HG02642 (cell line): ENCODE measurements around the gene LPCAT4.

ENCODE experiments used
- ATAC-seq: cut with Tn5 transposase; IDR thresholded peaks from one replicate; pipeline ENCODE4 v1.9.1; 2021; ENCODE audit warnings: mild to moderate bottlenecking; ENCODE audit not compliant: unreplicated experiment, poor library complexity

LPCAT4 gene

GRCh38 chr15:34337557-34338306, 29.3 kb downstream of the LPCAT4 start, which contains the start of gene SLC12A6:
Gene SLC12A6, minus strand, starts transcription at chr15:34337781. Its CDS starts 1,101 bp downstream, at chr15:34336680.
- ATAC-seq: peak; percentile 79

GRCh38 chr15:34336991-34337556, 29.9 kb downstream of the LPCAT4 start:
- ATAC-seq: peak; percentile 10

GRCh38 chr15:34336231-34336990, 30.6 kb downstream of the LPCAT4 start:
- no peak for ATAC-seq

GRCh38 chr15:34335176-34336032, 31.6 kb downstream of the LPCAT4 start:
- no peak for ATAC-seq

- ATAC-seq: no peak
These were observed 32.3 kb downstream of the LPCAT4 start for GRCh38 chr15:34334672-34335071.

- ATAC-seq: no peak
These were observed 34.4 kb downstream of the LPCAT4 start for GRCh38 chr15:34332553-34333120.

GRCh38 chr15:34331809-34332208, 35.2 kb downstream of the LPCAT4 start:
- ATAC-seq: no peak

GRCh38 chr15:34330279-34330678, 36.7 kb downstream of the LPCAT4 start:
- no peak for ATAC-seq

- ATAC-seq: no peak
These were observed 38.0 kb downstream of the LPCAT4 start for GRCh38 chr15:34329006-34329405.

- no peak for ATAC-seq
These were observed 39.1 kb downstream of the LPCAT4 start for GRCh38 chr15:34327906-34328305.

- no peak for ATAC-seq
These were observed 41.6 kb downstream of the LPCAT4 start for GRCh38 chr15:34325368-34325767.

- no peak for ATAC-seq
These were observed 42.1 kb downstream of the LPCAT4 start for GRCh38 chr15:34324933-34325332.

- ATAC-seq: no peak
These were observed 43.8 kb downstream of the LPCAT4 start for GRCh38 chr15:34323217-34323616.

- ATAC-seq: peak; percentile 86
These were observed 48.5 kb downstream of the LPCAT4 start for GRCh38 chr15:34318277-34319079.

GRCh38 chr15:34314491-34315490, 52.2 kb downstream of the LPCAT4 start:
- no peak for ATAC-seq

- no peak for ATAC-seq
These were observed 55.4 kb downstream of the LPCAT4 start for GRCh38 chr15:34311563-34311962.
